ENCODE data around the gene NEURL1B.

The NEURL1B gene

GRCh38 chr5:172740428-172741205 is 99.6 kb downstream of the NEURL1B start:
- no peak for DNase-seq

Data from CD4-positive, alpha-beta T cell treated with Interleukin-17A for 1 hour (primary cell).